HepG2 (cell line): ENCODE data around the gene SFXN1. TPM values are rescaled to one million over a fixed set of nuclear protein-coding genes. Genes with fewer than 3 reads are reported as not detected.

Experiments
- ATAC-seq: fragments of 200-7000 bp; cut with Tn5 transposase; 3 replicates; pipeline ENCODE4 v1.9.1; 2020; ENCODE audit warnings: mild to moderate bottlenecking, moderate library complexity
- BruUV-seq: library from RNA; stranded (reverse); fragments of 400-500 nt; replicated peaks from 2 replicates; lab custom pipeline; 2021; lab: Mats Ljungman, UMichigan
- CTCF ChIA-PET: fragments of 300-600 bp; formaldehyde crosslinking; extraction: SDS; loops from one replicate; lab custom pipeline; 2021; ENCODE audit warnings: low total read pairs, inconsistent platforms, low intra/inter-chr PET ratio; lab: Yijun Ruan, JAX
- POLR2A ChIA-PET: fragments of 350-600 bp; sonication (Branson Sonifier 250); formaldehyde crosslinking; loops from one replicate; lab custom pipeline; 2020; ENCODE audit warnings: antibody characterized with exemption, inconsistent platforms; lab: Yijun Ruan, JAX
- DNase-seq: peaks from one replicate; pipeline ENCODE4 v3.0.0-alpha.2; 2015; ENCODE audit warnings: low spot score
- FAIRE-seq: peaks from 3 replicates; lab custom pipeline; 2011; peaks lifted over from hg19 to GRCh38; lab: Jason Lieb, UNC
- H2AFZ ChIP-seq: one replicate; pipeline ENCODE4 v1.6.1; 2011; ENCODE audit warnings: low read length, inconsistent platforms
- H3K27ac ChIP-seq: fragments of 300-600 bp; 3 replicates; pipeline ENCODE4 v1.8.0; 2011; ENCODE audit warnings: mixed run types, mild to moderate bottlenecking, mixed read lengths, low read length, inconsistent platforms; ENCODE audit not compliant: insufficient read depth; ENCODE audit errors: extremely low read length
- H3K27me3 ChIP-seq, 2 experiments: fragments of 200-600 bp in 1 of 2; 2 replicates in 1 of 2; 3 replicates in 1 of 2; pipeline versions ENCODE4 v1.6.0 to v1.8.0; 2011; ENCODE audit warnings: low read length in 2 of 2, mild to moderate bottlenecking in 2 of 2, moderate library complexity in 2 of 2, inconsistent platforms in 1 of 2; ENCODE audit not compliant: insufficient read depth in 2 of 2, control insufficient read depth in 1 of 2
- H3K36me3 ChIP-seq, 2 experiments: fragments of 200-600 bp in 1 of 2; replicated peaks in 1 of 2; 2 replicates in 1 of 2; 3 replicates in 1 of 2; pipeline versions ENCODE4 v1.5.1 to v1.8.0; 2011; ENCODE audit warnings: low read length in 2 of 2, inconsistent platforms in 1 of 2; ENCODE audit not compliant: insufficient read depth in 2 of 2, control insufficient read depth in 1 of 2
- H3K4me1 ChIP-seq: 2 replicates; pipeline ENCODE4 v1.5.1; 2012; ENCODE audit warnings: low read length, inconsistent platforms; ENCODE audit not compliant: insufficient read depth
- H3K4me2 ChIP-seq: 2 replicates; pipeline ENCODE4 v1.6.0; 2011; ENCODE audit warnings: low read depth, low read length, inconsistent platforms
- H3K4me3 ChIP-seq, 3 experiments: fragments of 200-600 bp in 1 of 3; sonication (generic), shearing (Covaris generic) in 1 of 3; replicated peaks in 1 of 3; 2 replicates each; pipeline ENCODE4 v1.5.1; 2011 to 2016; ENCODE audit warnings: low read length in 3 of 3, inconsistent platforms in 2 of 3, low read depth in 2 of 3, mild to moderate bottlenecking in 2 of 3, control low read depth in 1 of 3, mixed read lengths in 1 of 3; ENCODE audit not compliant: insufficient read depth in 1 of 3
- H3K79me2 ChIP-seq: one replicate; pipeline ENCODE4 v1.6.1; 2011; ENCODE audit warnings: low read length, inconsistent platforms; ENCODE audit not compliant: insufficient read depth
- H3K9ac ChIP-seq: 2 replicates; pipeline ENCODE4 v1.6.0; 2011; ENCODE audit warnings: mild to moderate bottlenecking, low read depth, low read length, inconsistent platforms; ENCODE audit not compliant: insufficient read depth
- H3K9me3 ChIP-seq: 2 replicates; pipeline ENCODE4 v1.5.1; 2012; ENCODE audit warnings: mild to moderate bottlenecking, low read length
- H4K20me1 ChIP-seq: 2 replicates; pipeline ENCODE4 v1.6.0; 2011; ENCODE audit warnings: inconsistent platforms, mild to moderate bottlenecking, low read length, moderate library complexity; ENCODE audit not compliant: insufficient read depth
- ARID2 ChIP-seq: sonication (generic); formaldehyde crosslinking; IDR thresholded peaks from 2 replicates; pipeline ENCODE4 v1.8.1; 2022; ENCODE audit warnings: mild to moderate bottlenecking, missing genetic modification reagents, borderline replicate concordance
- ATF5 ChIP-seq: sonication (generic); formaldehyde crosslinking; IDR thresholded peaks from 2 replicates; pipeline ENCODE4 v1.4.0; 2020; ENCODE audit warnings: mild to moderate bottlenecking, low read depth, missing genetic modification reagents
- ESRRA ChIP-seq: sonication (generic); formaldehyde crosslinking; IDR thresholded peaks from 2 replicates; pipeline ENCODE4 v1.5.1; 2020; ENCODE audit warnings: mild to moderate bottlenecking, low read depth, missing genetic modification reagents
- HNRNPK ChIP-seq: fragments of 200-400 bp; formaldehyde crosslinking; IDR thresholded peaks from 2 replicates; pipeline ENCODE4 v1.6.1; 2018; ENCODE audit warnings: low read length, low read depth, moderate library complexity, mild to moderate bottlenecking; ENCODE audit not compliant: poor library complexity, severe bottlenecking
- JUN ChIP-seq: sonication (generic); formaldehyde crosslinking; IDR thresholded peaks from 2 replicates; pipeline ENCODE4 v1.4.0; 2020; ENCODE audit warnings: mild to moderate bottlenecking, missing genetic modification reagents
- LBX2 ChIP-seq: sonication (generic); formaldehyde crosslinking; IDR thresholded peaks from 2 replicates; pipeline ENCODE4 v1.5.0; 2020; ENCODE audit warnings: missing genetic modification reagents, mild to moderate bottlenecking, borderline replicate concordance
- MBD4 ChIP-seq: IDR thresholded peaks from 2 replicates; pipeline ENCODE4 v1.6.1; 2012; ENCODE audit warnings: low read length, inconsistent platforms, borderline replicate concordance
- PAWR ChIP-seq: sonication (generic); formaldehyde crosslinking; IDR thresholded peaks from 2 replicates; pipeline ENCODE4 v1.4.0; 2020; ENCODE audit warnings: missing genetic modification reagents, mild to moderate bottlenecking, borderline replicate concordance
- SETDB1 ChIP-seq: sonication (generic); formaldehyde crosslinking; IDR thresholded peaks from 2 replicates; pipeline ENCODE4 v1.5.1; 2020; ENCODE audit warnings: missing genetic modification reagents, mild to moderate bottlenecking, borderline replicate concordance
- SMAD9 ChIP-seq: sonication (generic); formaldehyde crosslinking; IDR thresholded peaks from 2 replicates; pipeline ENCODE4 v1.5.1; 2020; ENCODE audit warnings: mild to moderate bottlenecking, missing genetic modification reagents
- THAP8 ChIP-seq: sonication (generic); formaldehyde crosslinking; IDR thresholded peaks from 2 replicates; pipeline ENCODE4 v1.5.1; 2020; ENCODE audit warnings: missing genetic modification reagents, mild to moderate bottlenecking, borderline replicate concordance
- WIZ ChIP-seq: sonication (generic); formaldehyde crosslinking; IDR thresholded peaks from 2 replicates; pipeline ENCODE4 v1.5.1; 2020; ENCODE audit warnings: mild to moderate bottlenecking, missing genetic modification reagents
- YEATS4 ChIP-seq: sonication (generic); formaldehyde crosslinking; IDR thresholded peaks from 2 replicates; pipeline ENCODE4 v1.4.0; 2020; ENCODE audit warnings: missing genetic modification reagents, borderline replicate concordance
- ZFX ChIP-seq: sonication (generic); formaldehyde crosslinking; IDR thresholded peaks from 2 replicates; pipeline ENCODE4 v1.4.0; 2020; ENCODE audit warnings: mild to moderate bottlenecking, low read depth, missing genetic modification reagents, moderate library complexity
- ZNF326 ChIP-seq: sonication (generic); formaldehyde crosslinking; IDR thresholded peaks from 2 replicates; pipeline ENCODE4 v1.4.0; 2020; ENCODE audit warnings: missing genetic modification reagents, borderline replicate concordance
- ZNF382 ChIP-seq: sonication (generic); formaldehyde crosslinking; IDR thresholded peaks from 2 replicates; pipeline ENCODE4 v1.5.0; 2020; ENCODE audit warnings: missing genetic modification reagents, mild to moderate bottlenecking, borderline replicate concordance
- ZNF414 ChIP-seq: sonication (generic); formaldehyde crosslinking; IDR thresholded peaks from 2 replicates; pipeline ENCODE4 v1.5.0; 2020; ENCODE audit warnings: missing genetic modification reagents
- ZNF772 ChIP-seq: sonication (generic); formaldehyde crosslinking; IDR thresholded peaks from 2 replicates; pipeline ENCODE4 v1.5.0; 2020; ENCODE audit warnings: mild to moderate bottlenecking, missing genetic modification reagents
- WGBS: methylation state at CpG from one replicate; pipeline ENCODE4 v1.1.6; 2017; ENCODE audit warnings: low lambda C conversion rate; 5-methylcytosine and 5-hydroxymethylcytosine counted together
- in situ Hi-C: cut with HindIII; loops from 2 replicates; pipeline ENCODE4 v1.10.0; 2017; ENCODE audit warnings: low pct_unique_long_range_greater_than_20kb; ENCODE audit not compliant: extremely low pct_ligation_motif_present
- intact Hi-C: fragments of 100-400 bp; cut with micrococcal nuclease; formaldehyde crosslinking; loops from one replicate; pipeline ENCODE4 v1.10.0; 2022; ENCODE audit not compliant: unreplicated experiment
- polyA plus RNA-seq, 8 experiments: library from polyadenylated mRNA; depleted of rRNA in 3 of 8; stranded (reverse) in 7 of 8; unstranded in 1 of 8; fragments of >200 nt; fragmentation: Illumina TruSeq in 4 of 8; extraction: Trizol in 4 of 8; gene quantifications; 2 replicates each; pipeline versions ENCODE4 v1.2.1 to v1.2.3, GENCODE V29; 2011 to 2016; ENCODE audit warnings: low read depth in 4 of 8, missing spikeins in 1 of 8, mixed read lengths in 1 of 8; ENCODE audit not compliant: insufficient read depth in 1 of 8
- total RNA-seq, 5 experiments: library from RNA; depleted of rRNA; stranded (reverse); fragments of >200 nt; fragmentation: Illumina TruSeq; extraction: Trizol; gene quantifications; 2 replicates each; pipeline ENCODE4 v1.2.3, GENCODE V29; 2016; ENCODE audit warnings: low read depth in 1 of 5

The SFXN1 gene
- total and polyA plus RNA-seq, 2 of the 13 experiments (the other 11 are each of a cell fraction or from before 2014, with no cell fraction given): 122 to 135 TPM

GRCh38 chr5:175573493-175574269 is 95.3 kb downstream of the SFXN1 start:
- TF ChIP-seq ESRRA (CRISPR knock-in tag): no peak
- no peak for TF ChIP-seq ARID2 (CRISPR knock-in tag)
- TF ChIP-seq HNRNPK: no peak
- no peak for TF ChIP-seq ZNF382 (CRISPR knock-in tag)
- no peak for TF ChIP-seq SETDB1 (CRISPR knock-in tag)
- TF ChIP-seq YEATS4 (CRISPR knock-in tag): no peak
- TF ChIP-seq JUN (CRISPR knock-in tag): no peak
- no peak for TF ChIP-seq ATF5 (CRISPR knock-in tag)
- no peak for TF ChIP-seq ZFX
- TF ChIP-seq ZNF414 (CRISPR knock-in tag): no peak
- TF ChIP-seq ZNF326 (CRISPR knock-in tag): no peak
- TF ChIP-seq SMAD9 (CRISPR knock-in tag): no peak
- TF ChIP-seq WIZ: no peak
- TF ChIP-seq MBD4: no peak
- TF ChIP-seq PAWR (CRISPR knock-in tag): no peak
- TF ChIP-seq THAP8 (CRISPR knock-in tag): no peak
- TF ChIP-seq LBX2: no peak
- TF ChIP-seq ZNF772 (CRISPR knock-in tag): no peak
- TF ChIP-seq, all 625 proteins: peak for 0
- ATAC-seq (no peak), DNase-seq (no peak), FAIRE-seq (no peak)
- WGBS: 22% methylated on average over 15 of the region's 15 CpGs
- Histone ChIP-seq H3K9me3 (no peaks in the 10 kb centered on the region), H3K9ac (no peak overlapping the region), H3K27me3 (peaks cover 3 to 41% of the 10 kb centered on the region in 2 experiments; a peak in 4 of 5 replicates), H3K36me3 (no peaks in the 10 kb centered on the region), H3K4me1 (no peaks in the 10 kb centered on the region), H3K79me2 (no peaks in the 10 kb centered on the region), H3K4me2 (no peak overlapping the region), H3K27ac (no peak overlapping the region), H3K4me3 (no peak overlapping the region), H4K20me1 (no peaks in the 10 kb centered on the region), H2AFZ (no peak overlapping the region)
- in situ Hi-C loops (no loop called here), intact Hi-C loops (no loop called here)
- CTCF ChIA-PET: no interaction called here
- POLR2A ChIA-PET: no interaction called here
- no TSS peak for BruUV-seq
